K562 (cell line): Measurements from ENCODE around the gene LPIN1. TPM values are rescaled to one million over a fixed set of nuclear protein-coding genes. Genes with fewer than 3 reads are reported as not detected.

Experiments used
- ARID1B ChIP-seq: fragments of 450-650 bp; IDR thresholded peaks from 2 replicates; pipeline ENCODE4 v1.6.1; 2016; ENCODE audit warnings: antibody characterized with exemption, mild to moderate bottlenecking, inconsistent platforms
- CBFA2T3 ChIP-seq: fragments of 450-650 bp; IDR thresholded peaks from 2 replicates; pipeline ENCODE4 v1.6.1; 2017
- CHCHD3 ChIP-seq: fragments of 250-450 bp; sonication (Bioruptor Pico); IDR thresholded peaks from 2 replicates; pipeline ENCODE4 v2.1.2; 2022; ENCODE audit warnings: mild to moderate bottlenecking
- EHMT2 ChIP-seq: fragments of 450-650 bp; IDR thresholded peaks from 2 replicates; pipeline ENCODE4 v1.6.1; 2018; ENCODE audit warnings: antibody characterized with exemption
- ELF1 ChIP-seq: fragments of 200-800 bp; sonication (Bioruptor generic); IDR thresholded peaks from 2 replicates; pipeline ENCODE4 v1.6.1; 2016; ENCODE audit warnings: missing genetic modification characterization, missing compliant biosample characterization
- ESRRA ChIP-seq: fragments of 450-650 bp; IDR thresholded peaks from 2 replicates; pipeline ENCODE4 v1.6.1; 2014; ENCODE audit warnings: low read depth, mild to moderate bottlenecking, moderate library complexity, borderline replicate concordance
- IFI16 ChIP-seq: fragments of 250-450 bp; sonication (Bioruptor Pico); IDR thresholded peaks from 2 replicates; pipeline ENCODE4 v2.1.2; 2022; ENCODE audit warnings: mild to moderate bottlenecking, inconsistent platforms
- JUNB ChIP-seq: fragments of 450-650 bp; formaldehyde crosslinking; conservative IDR thresholded peaks from 2 replicates; pipeline ENCODE4 v1.4.0; 2020; ENCODE audit warnings: mild to moderate bottlenecking
- MAFF ChIP-seq: IDR thresholded peaks from 2 replicates; pipeline ENCODE4 v1.6.1; 2012; ENCODE audit warnings: low read length, improper control_type of control experiment
- NFYB ChIP-seq: IDR thresholded peaks from 2 replicates; pipeline ENCODE4 v1.6.1; 2011; ENCODE audit warnings: mild to moderate bottlenecking, moderate library complexity; ENCODE audit not compliant: insufficient read length; ENCODE audit errors: extremely low read depth
- PML ChIP-seq: IDR thresholded peaks from 2 replicates; pipeline ENCODE4 v1.6.1; 2012; ENCODE audit warnings: low read length, inconsistent platforms
- SMARCA5 ChIP-seq: fragments of 450-650 bp; IDR thresholded peaks from 2 replicates; pipeline ENCODE4 v1.6.1; 2016
- SMARCC2 ChIP-seq: fragments of 450-650 bp; IDR thresholded peaks from 2 replicates; pipeline ENCODE4 v1.6.1; 2017; ENCODE audit warnings: antibody characterized with exemption, moderate library complexity, mild to moderate bottlenecking, low read depth
- SMC3 ChIP-seq: conservative IDR thresholded peaks from 2 replicates; pipeline ENCODE4 v1.6.1; 2011; ENCODE audit warnings: low read depth, low read length, improper control_type of control experiment; ENCODE audit not compliant: insufficient read depth
- ZBTB1 ChIP-seq: sonication (generic); formaldehyde crosslinking; IDR thresholded peaks from 2 replicates; pipeline ENCODE4 v1.8.1; 2023; ENCODE audit warnings: missing genetic modification reagents, low read depth, mild to moderate bottlenecking, borderline replicate concordance
- ZNF197 ChIP-seq: fragments of 200-800 bp; sonication (Bioruptor generic); IDR thresholded peaks from 2 replicates; pipeline ENCODE4 v1.6.1; 2016; ENCODE audit warnings: low read depth, missing genetic modification characterization, missing compliant biosample characterization
- ZNF766 ChIP-seq: fragments of 200-800 bp; sonication (Bioruptor generic); conservative IDR thresholded peaks from 2 replicates; pipeline ENCODE4 v1.6.1; 2016; ENCODE audit warnings: missing genetic modification characterization, missing compliant biosample characterization
- polyA plus RNA-seq, 8 experiments: library from polyadenylated mRNA; depleted of rRNA in 4 of 8; stranded (reverse) in 5 of 8; unstranded in 3 of 8; fragments of >200 nt; fragmentation: Nextera tagmentation in 2 of 8; fragmentation: Illumina TruSeq in 1 of 8; extraction: Ambion mirVana in 2 of 8; extraction: Trizol in 1 of 8; gene quantifications; 2 replicates each; pipeline versions ENCODE4 v1.2.1 to v1.2.3, GENCODE V29; 2011 to 2014; ENCODE audit warnings: inconsistent platforms in 1 of 8, missing spikeins in 1 of 8
- total RNA-seq, 7 experiments: library from RNA; depleted of rRNA in 6 of 7; stranded (reverse); fragments of >200 nt in 6 of 7; fragmentation: Illumina TruSeq in 2 of 7; extraction: Trizol in 2 of 7; gene quantifications; 2 replicates each; pipeline versions ENCODE4 v1.2.1 to v1.2.3, GENCODE V29; 2011 to 2021; ENCODE audit warnings: low replicate concordance in 1 of 7
- TF ChIP-seq, protein P1 (sequence below): fragments of 450-650 bp; formaldehyde crosslinking; IDR thresholded peaks from 2 replicates; pipeline ENCODE4 v1.4.0; 2020; ENCODE audit warnings: mild to moderate bottlenecking, moderate library complexity
- TF ChIP-seq, protein P2 (sequence below): fragments of 450-650 bp; IDR thresholded peaks from 2 replicates; pipeline ENCODE4 v1.6.1; 2016; ENCODE audit warnings: mild to moderate bottlenecking
- TF ChIP-seq, protein P3 (sequence below): fragments of 450-650 bp; IDR thresholded peaks from 2 replicates; pipeline ENCODE4 v1.7.1; 2018; ENCODE audit warnings: mild to moderate bottlenecking, low read depth; ENCODE audit not compliant: partially characterized antibody
- TF ChIP-seq, protein P4 (sequence below): IDR thresholded peaks from 2 replicates; pipeline ENCODE4 v1.6.1; 2014; ENCODE audit warnings: antibody characterized with exemption

Gene LPIN1
- total and polyA plus RNA-seq, 9 of the 15 experiments (the other 6 are each of a cell fraction or from before 2014, with no cell fraction given) = 9.2 to 84.0 (median 27.8) TPM

DNA sequence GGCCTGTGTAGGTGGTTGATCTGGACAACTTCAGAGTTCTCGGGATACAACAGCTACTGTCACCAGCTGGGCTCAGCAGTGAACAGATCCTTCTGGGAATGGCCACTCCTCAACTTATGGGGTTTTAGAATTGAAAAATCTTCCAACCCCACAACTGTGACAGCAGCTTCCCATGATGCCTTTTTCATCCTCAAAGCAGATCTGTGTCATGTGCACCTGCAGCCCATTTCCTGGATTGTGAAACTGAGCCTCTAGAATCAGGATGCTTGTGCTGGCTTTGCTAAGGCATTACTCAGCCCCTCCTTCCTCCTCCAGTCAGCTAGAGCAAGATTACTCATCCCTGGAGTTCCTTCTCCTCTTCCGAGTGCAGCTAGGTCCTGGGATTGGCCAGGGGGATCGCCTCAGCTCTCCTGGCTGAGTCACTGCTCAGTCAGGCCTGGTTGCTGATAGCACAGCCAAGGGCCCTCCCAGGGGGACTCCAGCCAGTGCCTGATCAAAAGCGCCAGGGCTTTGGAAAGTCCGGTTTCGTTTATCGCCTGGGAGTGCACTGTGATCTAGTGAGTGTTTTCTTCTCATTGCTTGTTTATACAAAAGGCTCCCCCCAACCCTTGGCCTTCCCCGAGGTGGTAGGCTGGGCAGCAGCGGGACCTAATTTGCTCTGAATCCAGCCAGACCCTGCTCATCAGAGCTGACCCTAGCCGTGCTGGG, 2.4 kb upstream of the LPIN1 start (continued):
- TF ChIP-seq, protein P1, sequence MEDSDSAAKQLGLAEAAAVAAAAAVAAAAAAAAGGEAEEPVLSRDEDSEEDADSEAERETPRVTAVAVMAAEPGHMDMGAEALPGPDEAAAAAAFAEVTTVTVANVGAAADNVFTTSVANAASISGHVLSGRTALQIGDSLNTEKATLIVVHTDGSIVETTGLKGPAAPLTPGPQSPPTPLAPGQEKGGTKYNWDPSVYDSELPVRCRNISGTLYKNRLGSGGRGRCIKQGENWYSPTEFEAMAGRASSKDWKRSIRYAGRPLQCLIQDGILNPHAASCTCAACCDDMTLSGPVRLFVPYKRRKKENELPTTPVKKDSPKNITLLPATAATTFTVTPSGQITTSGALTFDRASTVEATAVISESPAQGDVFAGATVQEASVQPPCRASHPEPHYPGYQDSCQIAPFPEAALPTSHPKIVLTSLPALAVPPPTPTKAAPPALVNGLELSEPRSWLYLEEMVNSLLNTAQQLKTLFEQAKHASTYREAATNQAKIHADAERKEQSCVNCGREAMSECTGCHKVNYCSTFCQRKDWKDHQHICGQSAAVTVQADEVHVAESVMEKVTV (CRISPR knock-in tag) = 0 out of 2 replicates have a peak, but pooled peaks have one; percentile 35
- peak; percentile 55; the same call in 1 of the 2 replicates for TF ChIP-seq ELF1 (tag)
- no peak for TF ChIP-seq IFI16 (CRISPR knock-in tag)
- peak; percentile 77 for TF ChIP-seq ESRRA
- TF ChIP-seq ZBTB1 (CRISPR knock-in tag) = no peak
- 0 out of 2 replicates have a peak, but pooled peaks have one; percentile 51 for TF ChIP-seq ZNF197
- TF ChIP-seq CHCHD3 (CRISPR knock-in tag) = no peak
- 0 out of 2 replicates have a peak, but pooled peaks have one; percentile 25 for TF ChIP-seq SMC3
- TF ChIP-seq, protein P2, sequence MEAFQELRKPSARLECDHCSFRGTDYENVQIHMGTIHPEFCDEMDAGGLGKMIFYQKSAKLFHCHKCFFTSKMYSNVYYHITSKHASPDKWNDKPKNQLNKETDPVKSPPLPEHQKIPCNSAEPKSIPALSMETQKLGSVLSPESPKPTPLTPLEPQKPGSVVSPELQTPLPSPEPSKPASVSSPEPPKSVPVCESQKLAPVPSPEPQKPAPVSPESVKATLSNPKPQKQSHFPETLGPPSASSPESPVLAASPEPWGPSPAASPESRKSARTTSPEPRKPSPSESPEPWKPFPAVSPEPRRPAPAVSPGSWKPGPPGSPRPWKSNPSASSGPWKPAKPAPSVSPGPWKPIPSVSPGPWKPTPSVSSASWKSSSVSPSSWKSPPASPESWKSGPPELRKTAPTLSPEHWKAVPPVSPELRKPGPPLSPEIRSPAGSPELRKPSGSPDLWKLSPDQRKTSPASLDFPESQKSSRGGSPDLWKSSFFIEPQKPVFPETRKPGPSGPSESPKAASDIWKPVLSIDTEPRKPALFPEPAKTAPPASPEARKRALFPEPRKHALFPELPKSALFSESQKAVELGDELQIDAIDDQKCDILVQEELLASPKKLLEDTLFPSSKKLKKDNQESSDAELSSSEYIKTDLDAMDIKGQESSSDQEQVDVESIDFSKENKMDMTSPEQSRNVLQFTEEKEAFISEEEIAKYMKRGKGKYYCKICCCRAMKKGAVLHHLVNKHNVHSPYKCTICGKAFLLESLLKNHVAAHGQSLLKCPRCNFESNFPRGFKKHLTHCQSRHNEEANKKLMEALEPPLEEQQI = peak; percentile 89
- TF ChIP-seq NFYB = peak; percentile 42
- TF ChIP-seq, protein P3, sequence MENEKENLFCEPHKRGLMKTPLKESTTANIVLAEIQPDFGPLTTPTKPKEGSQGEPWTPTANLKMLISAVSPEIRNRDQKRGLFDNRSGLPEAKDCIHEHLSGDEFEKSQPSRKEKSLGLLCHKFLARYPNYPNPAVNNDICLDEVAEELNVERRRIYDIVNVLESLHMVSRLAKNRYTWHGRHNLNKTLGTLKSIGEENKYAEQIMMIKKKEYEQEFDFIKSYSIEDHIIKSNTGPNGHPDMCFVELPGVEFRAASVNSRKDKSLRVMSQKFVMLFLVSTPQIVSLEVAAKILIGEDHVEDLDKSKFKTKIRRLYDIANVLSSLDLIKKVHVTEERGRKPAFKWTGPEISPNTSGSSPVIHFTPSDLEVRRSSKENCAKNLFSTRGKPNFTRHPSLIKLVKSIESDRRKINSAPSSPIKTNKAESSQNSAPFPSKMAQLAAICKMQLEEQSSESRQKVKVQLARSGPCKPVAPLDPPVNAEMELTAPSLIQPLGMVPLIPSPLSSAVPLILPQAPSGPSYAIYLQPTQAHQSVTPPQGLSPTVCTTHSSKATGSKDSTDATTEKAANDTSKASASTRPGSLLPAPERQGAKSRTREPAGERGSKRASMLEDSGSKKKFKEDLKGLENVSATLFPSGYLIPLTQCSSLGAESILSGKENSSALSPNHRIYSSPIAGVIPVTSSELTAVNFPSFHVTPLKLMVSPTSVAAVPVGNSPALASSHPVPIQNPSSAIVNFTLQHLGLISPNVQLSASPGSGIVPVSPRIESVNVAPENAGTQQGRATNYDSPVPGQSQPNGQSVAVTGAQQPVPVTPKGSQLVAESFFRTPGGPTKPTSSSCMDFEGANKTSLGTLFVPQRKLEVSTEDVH = no peak
- no peak; the same call in 1 of the 2 replicates for TF ChIP-seq PML
- peak; percentile 92 for TF ChIP-seq ARID1B
- TF ChIP-seq, protein P4, sequence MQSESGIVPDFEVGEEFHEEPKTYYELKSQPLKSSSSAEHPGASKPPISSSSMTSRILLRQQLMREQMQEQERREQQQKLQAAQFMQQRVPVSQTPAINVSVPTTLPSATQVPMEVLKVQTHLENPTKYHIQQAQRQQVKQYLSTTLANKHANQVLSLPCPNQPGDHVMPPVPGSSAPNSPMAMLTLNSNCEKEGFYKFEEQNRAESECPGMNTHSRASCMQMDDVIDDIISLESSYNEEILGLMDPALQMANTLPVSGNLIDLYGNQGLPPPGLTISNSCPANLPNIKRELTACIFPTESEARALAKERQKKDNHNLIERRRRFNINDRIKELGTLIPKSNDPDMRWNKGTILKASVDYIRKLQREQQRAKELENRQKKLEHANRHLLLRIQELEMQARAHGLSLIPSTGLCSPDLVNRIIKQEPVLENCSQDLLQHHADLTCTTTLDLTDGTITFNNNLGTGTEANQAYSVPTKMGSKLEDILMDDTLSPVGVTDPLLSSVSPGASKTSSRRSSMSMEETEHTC = peak; percentile 57; the same call in 1 of the 2 replicates
- peak; percentile 79 for TF ChIP-seq JUNB (CRISPR knock-in tag)
- TF ChIP-seq SMARCC2 = peak; percentile 70; the same call in 1 of the 2 replicates
- peak; percentile 86 for TF ChIP-seq MAFF
- peak; percentile 79 for TF ChIP-seq CBFA2T3
- TF ChIP-seq ZNF766 = peak; percentile 87
- peak; percentile 62 for TF ChIP-seq EHMT2
- peak; percentile 100 for TF ChIP-seq SMARCA5
